Measurements from ENCODE around the gene ZDHHC24. TPM values are rescaled to one million over a fixed set of nuclear protein-coding genes. Genes with fewer than 3 reads are reported as not detected.

ZDHHC24 gene
- total RNA-seq, 1 experiment from 2014 or later = 9.7 TPM

GRCh38 chr11:66505276-66505816, 40.5 kb downstream of the ZDHHC24 start:
- no peak for DNase-seq (ENCODE audit: low spot score)
- Histone ChIP-seq H3K4me1 (ENCODE audit: insufficient read depth, low read length, poor library complexity, severe bottlenecking) (peaks cover 4% of the 10 kb centered on the region), H3K9me3 (ENCODE audit: low read depth, low read length, poor library complexity, severe bottlenecking) (no peaks in the 10 kb centered on the region), H3K27me3 (replicated peaks; ENCODE audit: insufficient read depth, low read depth, low read length, poor library complexity) (no peaks in the 10 kb centered on the region), H3K27ac (ENCODE audit: low read depth, low read length, poor library complexity, severe bottlenecking) (no peak overlapping the region), H3K36me3 (ENCODE audit: insufficient read depth, low read length, poor library complexity, severe bottlenecking) (peaks cover 6% of the 10 kb centered on the region), H3K4me3 (ENCODE audit: low read depth, low read length, poor library complexity, severe bottlenecking) (no peak overlapping the region)
- TF ChIP-seq EZH2 (IDR thresholded peaks at IDR 0.05; ENCODE audit: borderline replicate concordance, low read depth, low read length, poor library complexity, severe bottlenecking) (no peak), CTCF (conservative IDR thresholded peaks at IDR 0.05; ENCODE audit: low read depth, low read length) (no peak)
- intact Hi-C loops (cut with micrococcal nuclease; ENCODE audit: unreplicated experiment) = no loop called here
- CTCF ChIA-PET = no interaction called here
- no TSS peak for BruUV-seq (replicated peaks)
- POLR2A ChIA-PET (ENCODE audit: low non-redundant PET) = no interaction called here

GRCh38 chr11:66498506-66498905, 47.3 kb downstream of the ZDHHC24 start:
- DNase-seq (ENCODE audit: low spot score) = no peak
- no peak for TF ChIP-seq CTCF (conservative IDR thresholded peaks at IDR 0.05; ENCODE audit: low read depth, low read length)
- no peak for TF ChIP-seq EZH2 (IDR thresholded peaks at IDR 0.05; ENCODE audit: borderline replicate concordance, low read depth, low read length, poor library complexity, severe bottlenecking)
- no TSS peak for BruUV-seq (replicated peaks)
- Histone ChIP-seq H3K27ac (ENCODE audit: low read depth, low read length, poor library complexity, severe bottlenecking) (no peak overlapping the region), H3K36me3 (ENCODE audit: insufficient read depth, low read length, poor library complexity, severe bottlenecking) (peaks cover 15% of the 10 kb centered on the region), H3K9me3 (ENCODE audit: low read depth, low read length, poor library complexity, severe bottlenecking) (no peaks in the 10 kb centered on the region), H3K4me1 (ENCODE audit: insufficient read depth, low read length, poor library complexity, severe bottlenecking) (no peaks in the 10 kb centered on the region), H3K4me3 (ENCODE audit: low read depth, low read length, poor library complexity, severe bottlenecking) (no peak overlapping the region), H3K27me3 (replicated peaks; ENCODE audit: insufficient read depth, low read depth, low read length, poor library complexity) (no peaks in the 10 kb centered on the region)
- POLR2A ChIA-PET (ENCODE audit: low non-redundant PET) = no interaction called here
- intact Hi-C loops (cut with micrococcal nuclease; ENCODE audit: unreplicated experiment) = no loop called here
- CTCF ChIA-PET = interaction anchor here (0.7 kb wide), 1 partner anchor 8 kb away, joined by 4 read pairs; no protein-coding TSS in a partner anchor

GRCh38 chr11:66497206-66497605, 48.6 kb downstream of the ZDHHC24 start:
- ChIA-PET POLR2A (ENCODE audit: low non-redundant PET) (no interaction called here), CTCF (no interaction called here)
- DNase-seq (ENCODE audit: low spot score) = no peak
- intact Hi-C loops (cut with micrococcal nuclease; ENCODE audit: unreplicated experiment) = no loop called here
- Histone ChIP-seq H3K9me3 (ENCODE audit: low read depth, low read length, poor library complexity, severe bottlenecking) (no peaks in the 10 kb centered on the region), H3K27me3 (replicated peaks; ENCODE audit: insufficient read depth, low read depth, low read length, poor library complexity) (no peaks in the 10 kb centered on the region), H3K4me3 (ENCODE audit: low read depth, low read length, poor library complexity, severe bottlenecking) (no peak overlapping the region), H3K36me3 (ENCODE audit: insufficient read depth, low read length, poor library complexity, severe bottlenecking) (peaks cover 21% of the 10 kb centered on the region), H3K4me1 (ENCODE audit: insufficient read depth, low read length, poor library complexity, severe bottlenecking) (no peaks in the 10 kb centered on the region), H3K27ac (ENCODE audit: low read depth, low read length, poor library complexity, severe bottlenecking) (no peak overlapping the region)
- TF ChIP-seq CTCF (conservative IDR thresholded peaks at IDR 0.05; ENCODE audit: low read depth, low read length) (no peak), EZH2 (IDR thresholded peaks at IDR 0.05; ENCODE audit: borderline replicate concordance, low read depth, low read length, poor library complexity, severe bottlenecking) (no peak)
- no TSS peak for BruUV-seq (replicated peaks)
